ENCODE measurements around the gene SLIT3. TPM values are rescaled to one million over a fixed set of nuclear protein-coding genes. Genes with fewer than 3 reads are reported as not detected.
"Not testable (repeated sequence)": the region's sequence is repeated elsewhere in the genome, so short reads cannot be mapped to it uniquely, and the experiment has no call there.

SLIT3 gene
- total RNA-seq, 8 experiments from 2014 or later = 6.1 to 159 (median 64.4) TPM

GRCh38 chr5:168648016-168648415 is 652.9 kb downstream of the SLIT3 start:
- no peak overlapping the region for H3K27ac ChIP-seq
- H3K4me1 ChIP-seq (replicated peaks in 1 of 2) = no peaks in the 10 kb centered on the region
- no peak for ATAC-seq (replicated peaks in 6 of 8)
- WGBS, 10 experiments = 80 to 100% (median 86%) methylated on average over 1 of the region's 1 CpG; no CpG with 5 or more reads in 4 of the 10 experiments
- no peak overlapping the region for H3K4me3 ChIP-seq
- in situ Hi-C loops (cut with MboI; ENCODE audit: low pct_unique_long_range_greater_than_20kb in 2 of 9, low sequenced_read_pairs in 9 of 9, unreplicated experiment in 9 of 9) = no loop called here

GRCh38 chr5:168647083-168647482 is 653.9 kb downstream of the SLIT3 start:
- Histone ChIP-seq H3K27ac (no peak overlapping the region), H3K4me3 (no peak overlapping the region), H3K4me1 (replicated peaks in 1 of 2) (no peaks in the 10 kb centered on the region)
- ATAC-seq (replicated peaks in 6 of 8) = peak in 2 of 8 experiments; percentile 81 to 84
- in situ Hi-C loops (cut with MboI; ENCODE audit: low pct_unique_long_range_greater_than_20kb in 2 of 9, low sequenced_read_pairs in 9 of 9, unreplicated experiment in 9 of 9) = no loop called here

GRCh38 chr5:168646335-168646734 is 654.6 kb downstream of the SLIT3 start:
- 41 to 95% (median 87%) methylated on average over 2 to 5 of the region's 5 CpGs; no CpG with 5 or more reads in 2 of the 10 experiments for WGBS, 10 experiments
- ATAC-seq (replicated peaks in 6 of 8) = peak in 1 of 8 experiments; percentile 37
- H3K4me3 ChIP-seq = no peak overlapping the region
- no peak overlapping the region for H3K27ac ChIP-seq
- in situ Hi-C loops (cut with MboI; ENCODE audit: low pct_unique_long_range_greater_than_20kb in 2 of 9, low sequenced_read_pairs in 9 of 9, unreplicated experiment in 9 of 9) = no loop called here
- no peaks in the 10 kb centered on the region for H3K4me1 ChIP-seq (replicated peaks in 1 of 2)

GRCh38 chr5:168645195-168645594 is 655.7 kb downstream of the SLIT3 start:
- in situ Hi-C loops (cut with MboI; ENCODE audit: low pct_unique_long_range_greater_than_20kb in 2 of 9, low sequenced_read_pairs in 9 of 9, unreplicated experiment in 9 of 9) = no loop called here
- no peaks in the 10 kb centered on the region for H3K4me1 ChIP-seq (replicated peaks in 1 of 2)
- 67 to 100% (median 91%) methylated on average over 1 to 3 of the region's 3 CpGs; no CpG with 5 or more reads in 1 of the 10 experiments for WGBS, 10 experiments
- H3K4me3 ChIP-seq = no peak overlapping the region
- no peak overlapping the region for H3K27ac ChIP-seq
- no peak for ATAC-seq (replicated peaks in 6 of 8)

- Histone ChIP-seq H3K4me1 (replicated peaks in 1 of 2) (no peaks in the 10 kb centered on the region), H3K27ac (no peak overlapping the region), H3K4me3 (no peak overlapping the region)
- 0 to 88% (median 29%) methylated on average over 1 of the region's 1 CpG; no CpG with 5 or more reads in 2 of the 10 experiments for WGBS, 10 experiments
- in situ Hi-C loops (cut with MboI; ENCODE audit: low pct_unique_long_range_greater_than_20kb in 2 of 9, low sequenced_read_pairs in 9 of 9, unreplicated experiment in 9 of 9) = no loop called here
- no peak for ATAC-seq (replicated peaks in 6 of 8)
These were observed 658.9 kb downstream of the SLIT3 start for GRCh38 chr5:168642019-168642418.

GRCh38 chr5:168638846-168639245 is 662.1 kb downstream of the SLIT3 start:
- H3K4me3 ChIP-seq; ATAC-seq (replicated peaks in 6 of 8); H3K27ac ChIP-seq; in situ Hi-C loops (cut with MboI; ENCODE audit: low pct_unique_long_range_greater_than_20kb in 2 of 9, low sequenced_read_pairs in 9 of 9, unreplicated experiment in 9 of 9); H3K4me1 ChIP-seq (replicated peaks in 1 of 2): not testable (repeated sequence)
- WGBS, 10 experiments = 25 to 100% (median 76%) methylated on average over 1 to 3 of the region's 3 CpGs; no CpG with 5 or more reads in 4 of the 10 experiments

- no peaks in the 10 kb centered on the region for H3K4me1 ChIP-seq (replicated peaks in 1 of 2)
- WGBS, 10 experiments = 100% methylated on average over 1 of the region's 1 CpG; no CpG with 5 or more reads in 9 of the 10 experiments
- H3K4me3 ChIP-seq = no peak overlapping the region
- ATAC-seq (replicated peaks in 6 of 8) = no peak
- no peak overlapping the region for H3K27ac ChIP-seq
- in situ Hi-C loops (cut with MboI; ENCODE audit: low pct_unique_long_range_greater_than_20kb in 2 of 9, low sequenced_read_pairs in 9 of 9, unreplicated experiment in 9 of 9) = no loop called here
These were observed 663.1 kb downstream of the SLIT3 start for GRCh38 chr5:168637793-168638192.

GRCh38 chr5:168637281-168637680 is 663.7 kb downstream of the SLIT3 start:
- no peak overlapping the region for H3K27ac ChIP-seq
- 0 to 100% (median 70%) methylated on average over 1 to 2 of the region's 2 CpGs for WGBS, 10 experiments
- no peaks in the 10 kb centered on the region for H3K4me1 ChIP-seq (replicated peaks in 1 of 2)
- no peak overlapping the region for H3K4me3 ChIP-seq
- ATAC-seq (replicated peaks in 6 of 8) = no peak
- in situ Hi-C loops (cut with MboI; ENCODE audit: low pct_unique_long_range_greater_than_20kb in 2 of 9, low sequenced_read_pairs in 9 of 9, unreplicated experiment in 9 of 9) = no loop called here

- in situ Hi-C loops (cut with MboI; ENCODE audit: low pct_unique_long_range_greater_than_20kb in 2 of 9, low sequenced_read_pairs in 9 of 9, unreplicated experiment in 9 of 9); ATAC-seq (replicated peaks in 6 of 8); H3K4me1 ChIP-seq (replicated peaks in 1 of 2); H3K4me3 ChIP-seq; H3K27ac ChIP-seq: not testable (repeated sequence)
- 59 to 95% (median 84%) methylated on average over 5 to 7 of the region's 13 CpGs; no CpG with 5 or more reads in 7 of the 10 experiments for WGBS, 10 experiments
These were observed 670.0 kb downstream of the SLIT3 start for GRCh38 chr5:168630958-168631357.

GRCh38 chr5:168624850-168625364 is 676.0 kb downstream of the SLIT3 start:
- in situ Hi-C loops (cut with MboI; ENCODE audit: low pct_unique_long_range_greater_than_20kb in 2 of 9, low sequenced_read_pairs in 9 of 9, unreplicated experiment in 9 of 9) = no loop called here
- no peak for ATAC-seq (replicated peaks in 6 of 8)
- no peak overlapping the region for H3K27ac ChIP-seq
- no peaks in the 10 kb centered on the region for H3K4me1 ChIP-seq (replicated peaks in 1 of 2)
- WGBS, 10 experiments = 47 to 100% (median 73%) methylated on average over 2 to 3 of the region's 3 CpGs; no CpG with 5 or more reads in 2 of the 10 experiments
- no peak overlapping the region for H3K4me3 ChIP-seq

- Histone ChIP-seq H3K4me1 (replicated peaks in 1 of 2) (no peaks in the 10 kb centered on the region), H3K4me3 (no peak overlapping the region), H3K27ac (no peak overlapping the region)
- in situ Hi-C loops (cut with MboI; ENCODE audit: low pct_unique_long_range_greater_than_20kb in 2 of 9, low sequenced_read_pairs in 9 of 9, unreplicated experiment in 9 of 9) = no loop called here
- WGBS, 10 experiments = 50 to 88% (median 61%) methylated on average over 1 of the region's 1 CpG; no CpG with 5 or more reads in 4 of the 10 experiments
- no peak for ATAC-seq (replicated peaks in 6 of 8)
These were observed 680.1 kb downstream of the SLIT3 start for GRCh38 chr5:168620807-168621206.

- ATAC-seq (replicated peaks in 6 of 8) = no peak
- in situ Hi-C loops (cut with MboI; ENCODE audit: low pct_unique_long_range_greater_than_20kb in 2 of 9, low sequenced_read_pairs in 9 of 9, unreplicated experiment in 9 of 9) = no loop called here
- Histone ChIP-seq H3K4me1 (replicated peaks in 1 of 2) (peaks cover 0 to 4% of the 10 kb centered on the region in 2 donors), H3K4me3 (no peak overlapping the region), H3K27ac (no peak overlapping the region)
- WGBS, 10 experiments = 83 to 100% (median 93%) methylated on average over 2 to 5 of the region's 10 CpGs; no CpG with 5 or more reads in 5 of the 10 experiments
These were observed 686.3 kb downstream of the SLIT3 start for GRCh38 chr5:168614661-168615060.

- H3K4me1 ChIP-seq (replicated peaks in 1 of 2) = peaks cover 0 to 4% of the 10 kb centered on the region in 2 donors
- no peak for ATAC-seq (replicated peaks in 6 of 8)
- no peak overlapping the region for H3K27ac ChIP-seq
- in situ Hi-C loops (cut with MboI; ENCODE audit: low pct_unique_long_range_greater_than_20kb in 2 of 9, low sequenced_read_pairs in 9 of 9, unreplicated experiment in 9 of 9) = no loop called here
- no peak overlapping the region for H3K4me3 ChIP-seq
- 17 to 80% (median 32%) methylated on average over 1 of the region's 1 CpG; no CpG with 5 or more reads in 2 of the 10 experiments for WGBS, 10 experiments
These were observed 686.9 kb downstream of the SLIT3 start for GRCh38 chr5:168613996-168614395.

GRCh38 chr5:168613396-168613795 is 687.5 kb downstream of the SLIT3 start:
- no peak for ATAC-seq (replicated peaks in 6 of 8)
- 0 to 89% (median 50%) methylated on average over 1 to 2 of the region's 2 CpGs; no CpG with 5 or more reads in 2 of the 10 experiments for WGBS, 10 experiments
- peaks cover 0 to 4% of the 10 kb centered on the region in 2 donors for H3K4me1 ChIP-seq (replicated peaks in 1 of 2)
- in situ Hi-C loops (cut with MboI; ENCODE audit: low pct_unique_long_range_greater_than_20kb in 2 of 9, low sequenced_read_pairs in 9 of 9, unreplicated experiment in 9 of 9) = no loop called here
- no peak overlapping the region for H3K27ac ChIP-seq
- no peak overlapping the region for H3K4me3 ChIP-seq

Measured in motor neuron (in vitro differentiated cells).